ENCODE results near the gene CCZ1B.
A peak's percentile ranks its signal among the peaks of the same experiment; 100 is the strongest.
"Not testable (repeated sequence)": the region's sequence is repeated elsewhere in the genome, so short reads cannot be mapped to it uniquely, and the experiment has no call there.

The CCZ1B gene

GRCh38 chr7:6826151-6826550, at the start of gene CCZ1B:
Gene CCZ1B (minus strand): TSS chr7:6826275. CDS start chr7:6826197, 78 bp downstream.
- peak within 1 kb of the TSS; percentile 61 for H3K4me3 ChIP-seq (ENCODE audit: low read depth, low read length)
- DNase-seq (ENCODE audit: low read depth): peak; percentile 34
- TF ChIP-seq CTCF (IDR thresholded peaks at IDR 0.05; ENCODE audit: control insufficient read depth, extremely low read depth, insufficient read depth): peak; percentile 33; the same call in 1 of the 2 replicates

- DNase-seq (ENCODE audit: low read depth); H3K4me3 ChIP-seq (ENCODE audit: low read depth, low read length): not testable (repeated sequence)
Measured at GRCh38 chr7:6875022-6875421, 48.9 kb upstream of the CCZ1B start.

- not testable (repeated sequence) for DNase-seq (ENCODE audit: low read depth); H3K4me3 ChIP-seq (ENCODE audit: low read depth, low read length)
Measured at GRCh38 chr7:6872246-6872945, 46.3 kb upstream of the CCZ1B start.

GRCh38 chr7:6871421-6872144, 45.5 kb upstream of the CCZ1B start:
- peak; percentile 48 for DNase-seq (ENCODE audit: low read depth)
- H3K4me3 ChIP-seq (ENCODE audit: low read depth, low read length): not testable (repeated sequence)

- not testable (repeated sequence) for H3K4me3 ChIP-seq (ENCODE audit: low read depth, low read length); DNase-seq (ENCODE audit: low read depth)
Measured at GRCh38 chr7:6864751-6865150, 38.7 kb upstream of the CCZ1B start.

- not testable (repeated sequence) for H3K4me3 ChIP-seq (ENCODE audit: low read depth, low read length); DNase-seq (ENCODE audit: low read depth)
Measured at GRCh38 chr7:6864188-6864587, 38.1 kb upstream of the CCZ1B start.

- H3K4me3 ChIP-seq (ENCODE audit: low read depth, low read length); DNase-seq (ENCODE audit: low read depth): not testable (repeated sequence)
Measured at GRCh38 chr7:6862876-6863275, 36.8 kb upstream of the CCZ1B start.

GRCh38 chr7:6857721-6858314, 31.7 kb upstream of the CCZ1B start:
- TF ChIP-seq CTCF (IDR thresholded peaks at IDR 0.05; ENCODE audit: control insufficient read depth, extremely low read depth, insufficient read depth): peak; percentile 68
- not testable (repeated sequence) for H3K4me3 ChIP-seq (ENCODE audit: low read depth, low read length); DNase-seq (ENCODE audit: low read depth)

GRCh38 chr7:6855563-6856131, 29.6 kb upstream of the CCZ1B start:
- not testable (repeated sequence) for H3K4me3 ChIP-seq (ENCODE audit: low read depth, low read length); DNase-seq (ENCODE audit: low read depth)

GRCh38 chr7:6854747-6855562, 28.9 kb upstream of the CCZ1B start:
- H3K4me3 ChIP-seq (ENCODE audit: low read depth, low read length); DNase-seq (ENCODE audit: low read depth): not testable (repeated sequence)

GRCh38 chr7:6853681-6854080, 27.6 kb upstream of the CCZ1B start:
- not testable (repeated sequence) for DNase-seq (ENCODE audit: low read depth); H3K4me3 ChIP-seq (ENCODE audit: low read depth, low read length)

GRCh38 chr7:6849127-6849526, 23.1 kb upstream of the CCZ1B start:
- DNase-seq (ENCODE audit: low read depth); H3K4me3 ChIP-seq (ENCODE audit: low read depth, low read length): not testable (repeated sequence)

GRCh38 chr7:6847751-6848150, 21.7 kb upstream of the CCZ1B start:
- not testable (repeated sequence) for H3K4me3 ChIP-seq (ENCODE audit: low read depth, low read length); DNase-seq (ENCODE audit: low read depth)

GRCh38 chr7:6845971-6846449, 19.9 kb upstream of the CCZ1B start:
- not testable (repeated sequence) for DNase-seq (ENCODE audit: low read depth); H3K4me3 ChIP-seq (ENCODE audit: low read depth, low read length)

- DNase-seq (ENCODE audit: low read depth): not testable (repeated sequence)
Measured at GRCh38 chr7:6843654-6844053, 17.6 kb upstream of the CCZ1B start.

GRCh38 chr7:6843092-6843491, 17.0 kb upstream of the CCZ1B start:
- not testable (repeated sequence) for H3K4me3 ChIP-seq (ENCODE audit: low read depth, low read length); DNase-seq (ENCODE audit: low read depth)

More at GRCh38 chr7:6843654-6844053, 17.6 kb upstream of the CCZ1B start:
- H3K4me3 ChIP-seq (ENCODE audit: low read depth, low read length): not testable (repeated sequence)
